ENCODE measurements around the gene MAN2C1.

Gene MAN2C1

GRCh38 chr15:75361989-75362641, 6.3 kb downstream of the MAN2C1 start:
- no peak overlapping the region for H3K9ac ChIP-seq
- no peak overlapping the region for H3K4me2 ChIP-seq (ENCODE audit: low read length)
- TF ChIP-seq CTCF (IDR thresholded peaks at IDR 0.05), result no peak
- H3K4me1 ChIP-seq, result no peaks in the 10 kb centered on the region
- H3K9me3 ChIP-seq (ENCODE audit: control insufficient read depth, low read length), result no peaks in the 10 kb centered on the region
- no peak overlapping the region for H3K4me3 ChIP-seq (ENCODE audit: low read depth, low read length)
- no peaks in the 10 kb centered on the region for H3K79me2 ChIP-seq
- H3K27me3 ChIP-seq (ENCODE audit: control insufficient read depth, insufficient read depth, low read length), result no peaks in the 10 kb centered on the region
- no peak overlapping the region for H3K27ac ChIP-seq
- H2AFZ ChIP-seq, result no peak overlapping the region
- no peaks in the 10 kb centered on the region for H3K36me3 ChIP-seq (ENCODE audit: control insufficient read depth, insufficient read depth, low read length)

GRCh38 chr15:75361361-75361988, 6.9 kb downstream of the MAN2C1 start:
- Histone ChIP-seq H3K9ac (no peak overlapping the region), H2AFZ (no peak overlapping the region), H3K27me3 (ENCODE audit: control insufficient read depth, insufficient read depth, low read length) (no peaks in the 10 kb centered on the region), H3K36me3 (ENCODE audit: control insufficient read depth, insufficient read depth, low read length) (no peaks in the 10 kb centered on the region), H3K4me2 (ENCODE audit: low read length) (no peak overlapping the region), H3K4me1 (no peaks in the 10 kb centered on the region), H3K27ac (no peak overlapping the region), H3K79me2 (no peaks in the 10 kb centered on the region), H3K9me3 (ENCODE audit: control insufficient read depth, low read length) (no peaks in the 10 kb centered on the region), H3K4me3 (ENCODE audit: low read depth, low read length) (no peak overlapping the region)
- TF ChIP-seq CTCF (IDR thresholded peaks at IDR 0.05), result no peak

- Histone ChIP-seq H2AFZ (no peak overlapping the region), H3K4me1 (no peaks in the 10 kb centered on the region), H3K4me3 (ENCODE audit: low read depth, low read length) (no peak overlapping the region), H3K27me3 (ENCODE audit: control insufficient read depth, insufficient read depth, low read length) (no peaks in the 10 kb centered on the region), H3K36me3 (ENCODE audit: control insufficient read depth, insufficient read depth, low read length) (no peaks in the 10 kb centered on the region), H3K4me2 (ENCODE audit: low read length) (no peak overlapping the region), H3K27ac (no peak overlapping the region), H3K79me2 (no peaks in the 10 kb centered on the region), H3K9me3 (ENCODE audit: control insufficient read depth, low read length) (no peaks in the 10 kb centered on the region), H3K9ac (no peak overlapping the region)
- TF ChIP-seq CTCF (IDR thresholded peaks at IDR 0.05), result no peak
Observed at GRCh38 chr15:75360856-75361255, 7.6 kb downstream of the MAN2C1 start.

- Histone ChIP-seq H3K79me2 (no peaks in the 10 kb centered on the region), H3K4me1 (no peaks in the 10 kb centered on the region), H3K27me3 (ENCODE audit: control insufficient read depth, insufficient read depth, low read length) (no peaks in the 10 kb centered on the region), H2AFZ (no peak overlapping the region), H3K36me3 (ENCODE audit: control insufficient read depth, insufficient read depth, low read length) (no peaks in the 10 kb centered on the region), H3K27ac (no peak overlapping the region), H3K4me3 (ENCODE audit: low read depth, low read length) (no peak overlapping the region), H3K9ac (no peak overlapping the region), H3K9me3 (ENCODE audit: control insufficient read depth, low read length) (no peaks in the 10 kb centered on the region), H3K4me2 (ENCODE audit: low read length) (no peak overlapping the region)
- no peak for TF ChIP-seq CTCF (IDR thresholded peaks at IDR 0.05)
Observed at GRCh38 chr15:75360391-75360790, 8.0 kb downstream of the MAN2C1 start.

Data from parathyroid adenoma (tissue), 2 donors.